ENCODE data around the gene TFEC.

GRCh38 chr7:115914951-115915350 is 115.6 kb downstream of the TFEC start:
- TF ChIP-seq NFXL1 (IDR thresholded peaks at IDR 0.05; ENCODE audit: borderline replicate concordance) (no peak), BCL3 (IDR thresholded peaks at IDR 0.05; ENCODE audit: borderline replicate concordance, insufficient read depth, low read depth, low read length, poor library complexity, severe bottlenecking) (no peak), REST (IDR thresholded peaks at IDR 0.05; ENCODE audit: low read depth, low read length) (no peak), POU2F2 (IDR thresholded peaks at IDR 0.05; ENCODE audit: borderline replicate concordance, low read depth, low read length) (no peak), CTCF (IDR thresholded peaks at IDR 0.05 in 2 of 3, conservative IDR thresholded peaks at IDR 0.05 in 1 of 3; ENCODE audit: control insufficient read depth in 2 of 3, extremely low read depth in 1 of 3, insufficient read depth in 1 of 3, low read depth in 3 of 3, low read length in 3 of 3) (no peak), SIN3A (IDR thresholded peaks at IDR 0.05; ENCODE audit: low read depth, low read length) (no peak), CHD1 (IDR thresholded peaks at IDR 0.05; ENCODE audit: low read depth, low read length) (no peak)
